ENCODE measurements around the gene PLEKHM3.

PLEKHM3 gene

DNA sequence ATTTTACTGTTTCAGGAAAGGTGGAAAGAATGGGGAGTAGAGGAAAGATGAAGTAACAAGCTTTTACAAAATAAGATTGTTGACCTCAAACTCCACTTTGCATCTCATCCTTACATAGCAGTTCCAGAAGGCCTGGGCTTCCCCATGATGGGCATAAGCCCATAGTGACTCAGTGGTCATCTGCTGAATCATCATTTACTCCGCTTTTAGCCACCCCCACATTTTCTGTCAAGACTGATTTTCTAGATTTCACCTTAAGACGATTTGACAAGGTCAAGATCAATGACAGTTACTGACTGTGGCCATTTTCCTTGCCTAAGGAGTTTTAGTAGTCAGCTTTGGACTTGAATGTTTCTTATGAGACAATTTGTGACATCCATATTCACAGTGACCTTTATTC lies 49.4 kb downstream of the PLEKHM3 start:
- no peak overlapping the region for H2BK15ac ChIP-seq (ENCODE audit: low read depth, poor library complexity, severe bottlenecking)
- no peak overlapping the region for H3K4ac ChIP-seq (ENCODE audit: low read depth in 1 of 2, low read length in 2 of 2)
- H3K4me2 ChIP-seq (ENCODE audit: low read length, poor library complexity, severe bottlenecking): no peak overlapping the region
- no peak overlapping the region for H3K27ac ChIP-seq (ENCODE audit: low read length, poor library complexity, severe bottlenecking)
- H4K8ac ChIP-seq (ENCODE audit: low read length): no peak overlapping the region
- H3K79me1 ChIP-seq (replicated peaks; ENCODE audit: low read length, poor library complexity, severe bottlenecking): peaks cover 4% of the 10 kb centered on the region
- no peak overlapping the region for H4K91ac ChIP-seq (ENCODE audit: low read length)
- no peak for DNase-seq
- no peaks in the 10 kb centered on the region for H3K27me3 ChIP-seq (ENCODE audit: control insufficient read depth in 1 of 2, insufficient read depth in 1 of 2, low read length in 2 of 2)
- 97% methylated on average over 2 of the region's 2 CpGs for WGBS
- no peak overlapping the region for H2AFZ ChIP-seq (ENCODE audit: low read depth, low read length)
- H3K4me1 ChIP-seq (ENCODE audit: control insufficient read depth, insufficient read depth, low read depth, low read length): no peaks in the 10 kb centered on the region
- H3K9me3 ChIP-seq (ENCODE audit: control insufficient read depth, low read length): no peaks in the 10 kb centered on the region
- H3K4me3 ChIP-seq (ENCODE audit: insufficient read depth in 1 of 2, low read depth in 1 of 2, low read length in 2 of 2): no peak overlapping the region
- H3K14ac ChIP-seq (ENCODE audit: low read length in 2 of 2): no peak overlapping the region
- H2AK5ac ChIP-seq (ENCODE audit: low read length, severe bottlenecking): no peak overlapping the region
- H3K9ac ChIP-seq (ENCODE audit: low read length): no peak overlapping the region
- no peak overlapping the region for H2BK5ac ChIP-seq (ENCODE audit: low read depth, low read length, poor library complexity, severe bottlenecking)
- no peak overlapping the region for H3K18ac ChIP-seq (ENCODE audit: low read depth in 1 of 2, low read length in 2 of 2)
- no peak overlapping the region for H3K23ac ChIP-seq (ENCODE audit: low read length in 2 of 2)
- no peak overlapping the region for H2BK12ac ChIP-seq (ENCODE audit: low read length in 2 of 2)
- no peak overlapping the region for H2BK120ac ChIP-seq (ENCODE audit: low read depth, low read length)
- H3K36me3 ChIP-seq (ENCODE audit: control insufficient read depth in 1 of 2, insufficient read depth in 2 of 2, low read depth in 1 of 2, low read length in 2 of 2): peaks cover 7 to 9% of the 10 kb centered on the region in 2 experiments

DNA sequence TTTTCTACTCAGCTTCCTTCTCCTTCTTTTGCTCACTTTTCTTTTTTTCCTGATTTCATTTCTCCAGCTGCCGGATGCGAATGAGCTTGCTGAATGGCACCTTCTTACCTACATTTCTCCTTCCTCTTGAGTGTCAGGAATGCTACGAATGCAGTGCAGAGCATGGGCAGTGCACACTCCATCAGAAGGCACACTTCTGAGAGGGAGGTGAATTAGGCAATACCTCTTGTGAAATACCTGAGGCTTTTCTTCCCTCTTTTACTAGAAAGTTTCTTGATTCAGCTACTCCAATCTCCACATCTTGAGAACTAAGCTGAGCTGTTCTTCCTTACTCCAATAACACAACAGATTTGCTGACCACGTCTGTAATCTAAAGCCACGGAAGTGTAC lies 51.1 kb downstream of the PLEKHM3 start:
- Histone ChIP-seq H3K4ac (ENCODE audit: low read depth in 1 of 2, low read length in 2 of 2) (no peak overlapping the region), H2BK120ac (ENCODE audit: low read depth, low read length) (no peak overlapping the region), H3K9ac (ENCODE audit: low read length) (no peak overlapping the region), H2BK12ac (ENCODE audit: low read length in 2 of 2) (no peak overlapping the region), H3K4me3 (ENCODE audit: insufficient read depth in 1 of 2, low read depth in 1 of 2, low read length in 2 of 2) (no peak overlapping the region), H3K23ac (ENCODE audit: low read length in 2 of 2) (no peak overlapping the region), H3K18ac (ENCODE audit: low read depth in 1 of 2, low read length in 2 of 2) (no peak overlapping the region), H4K8ac (ENCODE audit: low read length) (no peak overlapping the region), H2BK15ac (ENCODE audit: low read depth, poor library complexity, severe bottlenecking) (no peak overlapping the region), H3K9me3 (ENCODE audit: control insufficient read depth, low read length) (no peaks in the 10 kb centered on the region), H4K91ac (ENCODE audit: low read length) (no peak overlapping the region), H3K36me3 (ENCODE audit: control insufficient read depth in 1 of 2, insufficient read depth in 2 of 2, low read depth in 1 of 2, low read length in 2 of 2) (peaks cover 7 to 9% of the 10 kb centered on the region in 2 experiments), H3K79me1 (replicated peaks; ENCODE audit: low read length, poor library complexity, severe bottlenecking) (peaks cover 4% of the 10 kb centered on the region), H2AFZ (ENCODE audit: low read depth, low read length) (no peak overlapping the region), H3K27me3 (ENCODE audit: control insufficient read depth in 1 of 2, insufficient read depth in 1 of 2, low read length in 2 of 2) (no peaks in the 10 kb centered on the region), H2BK5ac (ENCODE audit: low read depth, low read length, poor library complexity, severe bottlenecking) (no peak overlapping the region), H3K14ac (ENCODE audit: low read length in 2 of 2) (no peak overlapping the region), H3K4me1 (ENCODE audit: control insufficient read depth, insufficient read depth, low read depth, low read length) (no peaks in the 10 kb centered on the region), H3K4me2 (ENCODE audit: low read length, poor library complexity, severe bottlenecking) (no peak overlapping the region), H3K27ac (ENCODE audit: low read length, poor library complexity, severe bottlenecking) (no peak overlapping the region), H2AK5ac (ENCODE audit: low read length, severe bottlenecking) (no peak overlapping the region)
- peak; percentile 6 for DNase-seq
- WGBS: 90% methylated on average over 3 of the region's 5 CpGs

DNA sequence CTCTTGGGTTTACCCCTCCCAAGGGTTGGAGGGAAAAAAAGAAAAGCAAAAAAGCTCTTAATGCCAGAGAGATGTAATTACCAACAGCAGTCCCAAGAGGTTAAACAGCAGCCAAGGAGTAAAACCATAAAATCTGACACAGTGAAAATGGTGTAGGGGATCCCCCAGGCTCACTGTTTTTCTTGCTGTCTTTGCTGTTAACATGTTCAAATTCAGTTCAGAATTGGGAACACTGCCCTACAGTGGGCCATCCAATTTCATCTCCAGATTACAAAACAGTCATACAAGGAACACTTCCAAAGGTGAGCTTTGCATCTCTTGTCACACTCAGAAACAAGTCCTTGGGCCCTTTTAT lies 54.5 kb downstream of the PLEKHM3 start:
- Histone ChIP-seq H3K18ac (ENCODE audit: low read depth in 1 of 2, low read length in 2 of 2) (no peak overlapping the region), H3K27me3 (ENCODE audit: control insufficient read depth in 1 of 2, insufficient read depth in 1 of 2, low read length in 2 of 2) (no peaks in the 10 kb centered on the region), H2BK12ac (ENCODE audit: low read length in 2 of 2) (no peak overlapping the region), H3K36me3 (ENCODE audit: control insufficient read depth in 1 of 2, insufficient read depth in 2 of 2, low read depth in 1 of 2, low read length in 2 of 2) (no peaks in the 10 kb centered on the region), H3K9me3 (ENCODE audit: control insufficient read depth, low read length) (no peaks in the 10 kb centered on the region), H2AK5ac (ENCODE audit: low read length, severe bottlenecking) (no peak overlapping the region), H4K8ac (ENCODE audit: low read length) (no peak overlapping the region), H3K23ac (ENCODE audit: low read length in 2 of 2) (no peak overlapping the region), H2BK15ac (ENCODE audit: low read depth, poor library complexity, severe bottlenecking) (no peak overlapping the region), H3K79me1 (replicated peaks; ENCODE audit: low read length, poor library complexity, severe bottlenecking) (peaks cover 5% of the 10 kb centered on the region), H3K27ac (ENCODE audit: low read length, poor library complexity, severe bottlenecking) (no peak overlapping the region), H3K4me3 (ENCODE audit: insufficient read depth in 1 of 2, low read depth in 1 of 2, low read length in 2 of 2) (no peak overlapping the region), H3K4ac (ENCODE audit: low read depth in 1 of 2, low read length in 2 of 2) (no peak overlapping the region), H2BK5ac (ENCODE audit: low read depth, low read length, poor library complexity, severe bottlenecking) (no peak overlapping the region), H4K91ac (ENCODE audit: low read length) (no peak overlapping the region), H3K4me1 (ENCODE audit: control insufficient read depth, insufficient read depth, low read depth, low read length) (no peaks in the 10 kb centered on the region), H2BK120ac (ENCODE audit: low read depth, low read length) (no peak overlapping the region), H3K14ac (ENCODE audit: low read length in 2 of 2) (no peak overlapping the region), H3K9ac (ENCODE audit: low read length) (no peak overlapping the region), H2AFZ (ENCODE audit: low read depth, low read length) (no peak overlapping the region), H3K4me2 (ENCODE audit: low read length, poor library complexity, severe bottlenecking) (no peak overlapping the region)
- DNase-seq: no peak

DNA sequence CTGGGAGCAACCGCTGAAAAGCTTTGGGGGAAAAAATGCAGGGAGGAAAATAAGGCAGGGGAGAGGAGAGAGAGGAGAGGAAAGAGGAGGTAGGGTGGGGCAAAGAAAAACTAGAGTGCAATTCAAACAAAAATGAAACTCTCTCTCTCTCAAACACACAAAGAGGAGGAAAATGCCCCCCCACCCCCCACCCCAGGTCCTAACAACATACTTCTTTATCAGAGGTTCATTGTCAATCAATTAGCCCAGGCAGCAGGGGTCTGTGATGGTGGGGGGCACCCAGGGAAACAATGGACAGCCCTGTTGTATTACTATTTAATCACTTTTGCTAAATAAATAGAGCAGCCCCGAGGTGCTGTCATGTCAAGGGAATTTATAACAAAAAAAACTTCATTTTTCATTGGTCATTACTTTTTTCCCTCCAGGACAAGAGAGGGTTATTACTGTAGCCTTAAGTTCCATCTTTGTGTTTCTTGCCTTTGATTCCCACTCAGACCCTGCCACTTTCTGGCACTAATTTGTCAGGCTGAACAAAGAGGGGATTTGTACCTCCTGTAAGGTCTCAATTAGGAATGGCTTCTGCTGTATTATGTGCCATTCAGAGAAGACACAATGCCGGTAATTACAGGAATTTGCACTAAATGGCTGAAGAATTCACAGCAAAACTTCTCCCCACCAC lies 55.0 kb downstream of the PLEKHM3 start:
- no peak for DNase-seq
- no peak overlapping the region for H3K23ac ChIP-seq (ENCODE audit: low read length in 2 of 2)
- peaks cover 5% of the 10 kb centered on the region for H3K79me1 ChIP-seq (replicated peaks; ENCODE audit: low read length, poor library complexity, severe bottlenecking)
- H4K8ac ChIP-seq (ENCODE audit: low read length): no peak overlapping the region
- H3K36me3 ChIP-seq (ENCODE audit: control insufficient read depth in 1 of 2, insufficient read depth in 2 of 2, low read depth in 1 of 2, low read length in 2 of 2): no peaks in the 10 kb centered on the region
- no peaks in the 10 kb centered on the region for H3K27me3 ChIP-seq (ENCODE audit: control insufficient read depth in 1 of 2, insufficient read depth in 1 of 2, low read length in 2 of 2)
- H3K4me1 ChIP-seq (ENCODE audit: control insufficient read depth, insufficient read depth, low read depth, low read length): no peaks in the 10 kb centered on the region
- H2BK12ac ChIP-seq (ENCODE audit: low read length in 2 of 2): no peak overlapping the region
- H3K18ac ChIP-seq (ENCODE audit: low read depth in 1 of 2, low read length in 2 of 2): no peak overlapping the region
- H4K91ac ChIP-seq (ENCODE audit: low read length): no peak overlapping the region
- H3K4ac ChIP-seq (ENCODE audit: low read depth in 1 of 2, low read length in 2 of 2): no peak overlapping the region
- no peak overlapping the region for H2AK5ac ChIP-seq (ENCODE audit: low read length, severe bottlenecking)
- H2BK120ac ChIP-seq (ENCODE audit: low read depth, low read length): no peak overlapping the region
- H2BK5ac ChIP-seq (ENCODE audit: low read depth, low read length, poor library complexity, severe bottlenecking): no peak overlapping the region
- no peak overlapping the region for H3K14ac ChIP-seq (ENCODE audit: low read length in 2 of 2)
- no peak overlapping the region for H3K9ac ChIP-seq (ENCODE audit: low read length)
- H3K27ac ChIP-seq (ENCODE audit: low read length, poor library complexity, severe bottlenecking): no peak overlapping the region
- no peak overlapping the region for H3K4me2 ChIP-seq (ENCODE audit: low read length, poor library complexity, severe bottlenecking)
- H2BK15ac ChIP-seq (ENCODE audit: low read depth, poor library complexity, severe bottlenecking): no peak overlapping the region
- no peak overlapping the region for H3K4me3 ChIP-seq (ENCODE audit: insufficient read depth in 1 of 2, low read depth in 1 of 2, low read length in 2 of 2)
- no peak overlapping the region for H2AFZ ChIP-seq (ENCODE audit: low read depth, low read length)
- WGBS: 0% methylated on average over 1 of the region's 3 CpGs
- no peaks in the 10 kb centered on the region for H3K9me3 ChIP-seq (ENCODE audit: control insufficient read depth, low read length)
